HG03342 (cell line): Measurements from ENCODE around the gene AP2S1.
"Not testable (repeated sequence)": the region's sequence is repeated elsewhere in the genome, so short reads cannot be mapped to it uniquely, and the experiment has no call there.

Source experiments
- ATAC-seq: cut with Tn5 transposase; IDR thresholded peaks from one replicate; pipeline ENCODE4 v1.9.1; 2021; ENCODE audit warnings: mild to moderate bottlenecking, moderate library complexity; ENCODE audit not compliant: unreplicated experiment

Gene AP2S1

GRCh38 chr19:46844067-46844489 lies 6.6 kb downstream of the AP2S1 start:
- no peak for ATAC-seq

- ATAC-seq = no peak
Measured at GRCh38 chr19:46842791-46843190, 7.9 kb downstream of the AP2S1 start.

- ATAC-seq = no peak
Measured at GRCh38 chr19:46841458-46842083, 9.1 kb downstream of the AP2S1 start.

- no peak for ATAC-seq
Measured at GRCh38 chr19:46840498-46840942, 10.1 kb downstream of the AP2S1 start.

GRCh38 chr19:46839752-46840497 lies 10.7 kb downstream of the AP2S1 start:
- no peak for ATAC-seq

- ATAC-seq = no peak
Measured at GRCh38 chr19:46838160-46838559, 12.5 kb downstream of the AP2S1 start.

GRCh38 chr19:46834984-46835383 lies 15.7 kb downstream of the AP2S1 start:
- ATAC-seq = no peak

GRCh38 chr19:46834121-46834520 lies 16.5 kb downstream of the AP2S1 start:
- ATAC-seq = no peak

GRCh38 chr19:46830864-46831263 lies 19.8 kb downstream of the AP2S1 start:
- no peak for ATAC-seq

- no peak for ATAC-seq
Measured at GRCh38 chr19:46828484-46828883, 22.2 kb downstream of the AP2S1 start.

- no peak for ATAC-seq
Measured at GRCh38 chr19:46825731-46826055, 25.0 kb downstream of the AP2S1 start.

- ATAC-seq = no peak
Measured at GRCh38 chr19:46824890-46825730, 25.5 kb downstream of the AP2S1 start.

- no peak for ATAC-seq
Measured at GRCh38 chr19:46823049-46823448, 27.6 kb downstream of the AP2S1 start.

- ATAC-seq = not testable (repeated sequence)
Measured at GRCh38 chr19:46822410-46822787, 28.2 kb downstream of the AP2S1 start.

GRCh38 chr19:46821512-46822409 lies 28.9 kb downstream of the AP2S1 start:
- ATAC-seq = no peak

- no peak for ATAC-seq
Measured at GRCh38 chr19:46818812-46819211, 31.8 kb downstream of the AP2S1 start.

- no peak for ATAC-seq
Measured at GRCh38 chr19:46815833-46816627, 34.6 kb downstream of the AP2S1 start.

GRCh38 chr19:46813839-46814358 lies 36.7 kb downstream of the AP2S1 start:
- no peak for ATAC-seq

GRCh38 chr19:46812977-46813838 lies 37.4 kb downstream of the AP2S1 start:
- no peak for ATAC-seq
